GM10266 (cell line): ENCODE data around the gene CRLF3.
A peak's percentile ranks its signal among the peaks of the same experiment; 100 is the strongest.

Source experiments
- DNase-seq: peaks from one replicate; pipeline ENCODE4 v3.0.0; 2012; ENCODE audit errors: extremely low spot score
- CTCF ChIP-seq: IDR thresholded peaks from 2 replicates; pipeline ENCODE4 v1.5.1; 2012; ENCODE audit warnings: mild to moderate bottlenecking, low read depth; ENCODE audit not compliant: control insufficient read depth, insufficient read depth; ENCODE audit errors: missing control alignments

CRLF3 gene

GRCh38 chr17:30809867-30810266, 14.6 kb downstream of the CRLF3 start:
- TF ChIP-seq CTCF: no peak
- no peak for DNase-seq

GRCh38 chr17:30808785-30809286, 15.7 kb downstream of the CRLF3 start:
- peak; percentile 46 for DNase-seq
- TF ChIP-seq CTCF: no peak

GRCh38 chr17:30807896-30808295, 16.6 kb downstream of the CRLF3 start:
- TF ChIP-seq CTCF: no peak
- DNase-seq: no peak

- no peak for TF ChIP-seq CTCF
- no peak for DNase-seq
Measured at GRCh38 chr17:30805944-30806456, 18.5 kb downstream of the CRLF3 start.

- no peak for DNase-seq
- no peak for TF ChIP-seq CTCF
Measured at GRCh38 chr17:30801671-30802070, 22.8 kb downstream of the CRLF3 start.

- TF ChIP-seq CTCF: no peak
- no peak for DNase-seq
Measured at GRCh38 chr17:30796016-30796415, 28.5 kb downstream of the CRLF3 start.

GRCh38 chr17:30794372-30794771, 30.1 kb downstream of the CRLF3 start:
- TF ChIP-seq CTCF: no peak

More at GRCh38 chr17:30794372-30794771, 30.1 kb downstream of the CRLF3 start:
- DNase-seq: no peak
